Spleen (tissue), 11 donors: ENCODE measurements around the gene LYZL4. TPM values are rescaled to one million over a fixed set of nuclear protein-coding genes. Genes with fewer than 3 reads are reported as not detected.

ENCODE experiments used
- DNase-seq: peaks from one replicate; pipeline ENCODE4 v3.0.0-alpha.2; 2020
- H3K27ac ChIP-seq, 8 donors: fragments of 200-600 bp; sonication (generic) in 7 of 8; 1 replicate in 4 of 8; 2 replicates in 4 of 8; pipeline versions ENCODE4 v1.5.0 to v1.8.0; 2016 to 2021; ENCODE audit warnings: inconsistent platforms in 4 of 8, mild to moderate bottlenecking in 4 of 8, moderate library complexity in 1 of 8
- H3K27me3 ChIP-seq, 7 donors: fragments of 200-600 bp; sonication (generic) in 6 of 7; replicated peaks in 1 of 7; 1 replicate in 4 of 7; 2 replicates in 3 of 7; pipeline versions ENCODE4 v1.5.0 to v1.8.0; 2016 to 2021; ENCODE audit warnings: inconsistent platforms in 3 of 7, mild to moderate bottlenecking in 1 of 7
- H3K36me3 ChIP-seq, 6 donors: fragments of 200-600 bp; sonication (generic) in 5 of 6; 1 replicate in 4 of 6; 2 replicates in 2 of 6; pipeline versions ENCODE4 v1.5.0 to v1.8.0; 2016 to 2021; ENCODE audit warnings: inconsistent platforms in 2 of 6
- H3K4me1 ChIP-seq, 6 donors: fragments of 200-600 bp; sonication (generic) in 5 of 6; 1 replicate in 3 of 6; 2 replicates in 3 of 6; pipeline versions ENCODE4 v1.5.0 to v1.8.0; 2016 to 2021; ENCODE audit warnings: inconsistent platforms in 3 of 6
- H3K4me3 ChIP-seq, 8 donors: fragments of 200-600 bp; sonication (generic) in 7 of 8; 1 replicate in 4 of 8; 2 replicates in 4 of 8; pipeline versions ENCODE4 v1.5.0 to v1.8.0; 2016 to 2021; ENCODE audit warnings: inconsistent platforms in 4 of 8, mild to moderate bottlenecking in 4 of 8, moderate library complexity in 2 of 8
- H3K9me3 ChIP-seq, 8 donors: fragments of 200-600 bp; sonication (generic) in 7 of 8; 1 replicate in 4 of 8; 2 replicates in 4 of 8; pipeline versions ENCODE4 v1.5.0 to v1.8.0; 2016 to 2021; ENCODE audit warnings: inconsistent platforms in 4 of 8
- CTCF ChIP-seq, 11 experiments: fragments of 200-600 bp in 7 of 11; fragments of 450-650 bp in 4 of 11; sonication (generic) in 4 of 11; IDR thresholded peaks in 8 of 11; conservative IDR thresholded peaks in 3 of 11; 1 replicate in 7 of 11; 2 replicates in 4 of 11; pipeline versions ENCODE4 v1.4.0 to v1.8.0; 2016 to 2021; ENCODE audit warnings: antibody characterized with exemption in 11 of 11, inconsistent platforms in 4 of 11, mild to moderate bottlenecking in 1 of 11
- POLR2A ChIP-seq, 3 donors: fragments of 450-650 bp; IDR thresholded peaks; one replicate each; pipeline ENCODE4 v1.5.1; 2017; ENCODE audit warnings: antibody characterized with exemption in 3 of 3, mild to moderate bottlenecking in 1 of 3
- POLR2AphosphoS5 ChIP-seq, 3 donors: sonication (generic); formaldehyde crosslinking; IDR thresholded peaks; one replicate each; pipeline ENCODE4 v1.5.1; 2017; ENCODE audit warnings: antibody characterized with exemption in 3 of 3
- WGBS, 5 donors: extraction: QIAGEN DNeasy Blood & Tissue Kit in 3 of 5; methylation state at CpG; one replicate each; pipeline versions ENCODE4 v1.1.5 to v1.1.7; 2013 to 2018; 5-methylcytosine and 5-hydroxymethylcytosine counted together
- intact Hi-C: fragments of 100-400 bp; cut with DNase I; formaldehyde crosslinking; loops from one replicate; pipeline ENCODE4 v1.15.0; 2023; ENCODE audit warnings: low total_unique reads
- polyA plus RNA-seq, 3 donors: library from polyadenylated mRNA; stranded (reverse); fragments of 200-250 nt; gene quantifications; one replicate each; pipeline ENCODE4 v1.2.1, GENCODE V29; 2013
- total RNA-seq, 7 donors: library from RNA; depleted of rRNA in 3 of 7; stranded (reverse); fragments of >200 nt in 3 of 7; fragmentation: NEBNext Ultra II Directional in 4 of 7; extraction: Animal tissue kit (Norgen Biotek cat#: 25700) in 4 of 7; gene quantifications; one replicate each; pipeline versions ENCODE4 v1.1.0 to v1.2.1, GENCODE V29; 2016 to 2021
- donor health status: healthy with polysubstance abuse.
- donor health status: DM: no; HTN: no; CAD: no; lungs with moderate emphysema.
- donor health status: DM: no; HTN: no; CAD: no.
- donor health status: Bipolar disorder and iron deficiency.
- donor health status: healthy.
- donor health status: DM: no; HTN: no; CAD: no.
- donor health status: DM: yes; HTN: yes; CAD: no.

LYZL4 gene
- total and polyA plus RNA-seq, 10 donors, result 0.45 to 0.76 TPM; not detected in 8

GRCh38 chr3:42397644-42398043 lies 12.8 kb downstream of the LYZL4 start:
- TF ChIP-seq CTCF (IDR thresholded peaks at IDR 0.05 in 8 of 11, conservative IDR thresholded peaks at IDR 0.05 in 3 of 11) (no peak), POLR2A (IDR thresholded peaks at IDR 0.05) (no peak), POLR2AphosphoS5 (IDR thresholded peaks at IDR 0.05) (no peak)
- WGBS, 5 donors, result 90 to 94% (median 92%) methylated on average over 8 of the region's 8 CpGs
- Histone ChIP-seq H3K27ac (no peak overlapping the region), H3K27me3 (peaks cover 0 to 10% (median 0%) of the 10 kb centered on the region in 7 donors), H3K4me3 (no peak overlapping the region), H3K4me1 (no peaks in the 10 kb centered on the region), H3K36me3 (no peaks in the 10 kb centered on the region), H3K9me3 (no peaks in the 10 kb centered on the region)
- intact Hi-C loops, result no loop called here
- no peak for DNase-seq

GRCh38 chr3:42394579-42395288 lies 15.7 kb downstream of the LYZL4 start:
- Histone ChIP-seq H3K27me3 (peaks cover 0 to 10% (median 0%) of the 10 kb centered on the region in 7 donors), H3K9me3 (no peaks in the 10 kb centered on the region), H3K36me3 (no peaks in the 10 kb centered on the region), H3K27ac (no peak overlapping the region), H3K4me1 (no peaks in the 10 kb centered on the region), H3K4me3 (no peak overlapping the region)
- intact Hi-C loops, result no loop called here
- no peak for DNase-seq
- 85 to 91% (median 86%) methylated on average over 12 of the region's 12 CpGs for WGBS, 5 donors
- no peak for TF ChIP-seq POLR2AphosphoS5 (IDR thresholded peaks at IDR 0.05)
- TF ChIP-seq CTCF (IDR thresholded peaks at IDR 0.05 in 8 of 11, conservative IDR thresholded peaks at IDR 0.05 in 3 of 11), result no peak
- TF ChIP-seq POLR2A (IDR thresholded peaks at IDR 0.05), result no peak

- DNase-seq, result no peak
- H3K4me1 ChIP-seq, result peaks cover 0 to 8% (median 0%) of the 10 kb centered on the region in 6 donors
- no peak overlapping the region for H3K4me3 ChIP-seq
- H3K27me3 ChIP-seq, result peaks cover 0 to 2% (median 0%) of the 10 kb centered on the region in 7 donors
- WGBS, 5 donors, result 47 to 55% (median 50%) methylated on average over 10 of the region's 10 CpGs
- intact Hi-C loops, result no loop called here
- H3K36me3 ChIP-seq, result no peaks in the 10 kb centered on the region
- TF ChIP-seq CTCF (IDR thresholded peaks at IDR 0.05 in 8 of 11, conservative IDR thresholded peaks at IDR 0.05 in 3 of 11), result no peak
- no peak for TF ChIP-seq POLR2A (IDR thresholded peaks at IDR 0.05)
- TF ChIP-seq POLR2AphosphoS5 (IDR thresholded peaks at IDR 0.05), result no peak
- no peaks in the 10 kb centered on the region for H3K9me3 ChIP-seq
- no peak overlapping the region for H3K27ac ChIP-seq
These were observed 22.4 kb downstream of the LYZL4 start for GRCh38 chr3:42387802-42388651.

GRCh38 chr3:42381551-42382082 lies 28.8 kb downstream of the LYZL4 start:
- H3K36me3 ChIP-seq, result no peaks in the 10 kb centered on the region
- DNase-seq, result no peak
- no peaks in the 10 kb centered on the region for H3K4me1 ChIP-seq
- WGBS, 5 donors, result 93 to 97% (median 95%) methylated on average over 6 of the region's 6 CpGs
- no peaks in the 10 kb centered on the region for H3K9me3 ChIP-seq
- intact Hi-C loops, result no loop called here
- no peak overlapping the region for H3K4me3 ChIP-seq
- no peak overlapping the region for H3K27ac ChIP-seq
- TF ChIP-seq POLR2A (IDR thresholded peaks at IDR 0.05) (no peak), CTCF (IDR thresholded peaks at IDR 0.05 in 8 of 11, conservative IDR thresholded peaks at IDR 0.05 in 3 of 11) (no peak), POLR2AphosphoS5 (IDR thresholded peaks at IDR 0.05) (no peak)
- no peaks in the 10 kb centered on the region for H3K27me3 ChIP-seq
